ENCODE results near the gene MAPK8. TPM values are rescaled to one million over a fixed set of nuclear protein-coding genes. Genes with fewer than 3 reads are reported as not detected.

The MAPK8 gene
- polyA plus RNA-seq, 3 donors, result 18.4 to 21.1 (median 18.5) TPM

DNA sequence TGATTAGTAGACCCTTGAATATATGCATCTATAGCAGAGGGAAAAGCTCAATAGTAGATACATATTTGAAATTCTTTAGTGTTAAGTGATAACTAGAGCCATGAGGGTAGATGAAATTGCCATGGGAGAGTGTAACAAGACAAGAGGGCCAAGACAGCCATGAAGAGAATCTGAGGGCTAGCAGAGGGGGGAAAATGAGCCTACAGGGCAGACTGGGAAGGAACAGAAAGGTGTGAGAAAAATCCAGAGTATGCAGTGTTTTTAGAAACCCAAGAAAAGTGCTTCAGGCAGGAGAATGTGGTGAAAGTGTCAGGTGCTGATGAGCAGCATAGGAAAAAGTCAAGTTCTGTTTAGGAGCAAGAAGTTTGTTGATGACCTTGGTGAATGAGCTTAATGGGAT, 63.0 kb downstream of the MAPK8 start:
- H3K9me3 ChIP-seq (replicated peaks in 1 of 2; ENCODE audit: control insufficient read depth in 1 of 2, insufficient read depth in 1 of 2, low read length in 2 of 2), result no peaks in the 10 kb centered on the region
- no peak overlapping the region for H3K4me3 Mint-ChIP-seq
- TF ChIP-seq, protein P1, sequence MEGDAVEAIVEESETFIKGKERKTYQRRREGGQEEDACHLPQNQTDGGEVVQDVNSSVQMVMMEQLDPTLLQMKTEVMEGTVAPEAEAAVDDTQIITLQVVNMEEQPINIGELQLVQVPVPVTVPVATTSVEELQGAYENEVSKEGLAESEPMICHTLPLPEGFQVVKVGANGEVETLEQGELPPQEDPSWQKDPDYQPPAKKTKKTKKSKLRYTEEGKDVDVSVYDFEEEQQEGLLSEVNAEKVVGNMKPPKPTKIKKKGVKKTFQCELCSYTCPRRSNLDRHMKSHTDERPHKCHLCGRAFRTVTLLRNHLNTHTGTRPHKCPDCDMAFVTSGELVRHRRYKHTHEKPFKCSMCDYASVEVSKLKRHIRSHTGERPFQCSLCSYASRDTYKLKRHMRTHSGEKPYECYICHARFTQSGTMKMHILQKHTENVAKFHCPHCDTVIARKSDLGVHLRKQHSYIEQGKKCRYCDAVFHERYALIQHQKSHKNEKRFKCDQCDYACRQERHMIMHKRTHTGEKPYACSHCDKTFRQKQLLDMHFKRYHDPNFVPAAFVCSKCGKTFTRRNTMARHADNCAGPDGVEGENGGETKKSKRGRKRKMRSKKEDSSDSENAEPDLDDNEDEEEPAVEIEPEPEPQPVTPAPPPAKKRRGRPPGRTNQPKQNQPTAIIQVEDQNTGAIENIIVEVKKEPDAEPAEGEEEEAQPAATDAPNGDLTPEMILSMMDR (IDR thresholded peaks at IDR 0.05), result no peak
- no peak overlapping the region for H3K4me2 ChIP-seq (replicated peaks; ENCODE audit: extremely low read depth, low read length, poor library complexity, severe bottlenecking)
- H3K36me3 Mint-ChIP-seq, result peaks cover 4 to 10% of the 10 kb centered on the region in 2 donors
- H3K27me3 ChIP-seq (ENCODE audit: control insufficient read depth in 2 of 2, insufficient read depth in 2 of 2, low read length in 2 of 2), result no peaks in the 10 kb centered on the region
- peaks cover 24% of the 10 kb centered on the region for H4K20me1 ChIP-seq (ENCODE audit: insufficient read depth, low read length)
- H3K79me2 ChIP-seq (ENCODE audit: insufficient read depth, low read length), result no peaks in the 10 kb centered on the region
- no peak overlapping the region for H2AFZ ChIP-seq (ENCODE audit: insufficient read depth, low read depth, low read length, poor library complexity, severe bottlenecking)
- intact Hi-C loops (cut with micrococcal nuclease), result loop anchor here (5.0 to 10.0 kb wide), 3 partner anchors 145 to 285 kb away; no protein-coding TSS in a partner anchor
- H3K27ac ChIP-seq (ENCODE audit: low read depth in 1 of 2, low read length in 2 of 2), result no peak overlapping the region
- H3K27me3 Mint-ChIP-seq (ENCODE audit: low read depth in 3 of 3), result no peaks in the 10 kb centered on the region
- H3K9me3 Mint-ChIP-seq, result peaks cover 1 to 11% (median 4%) of the 10 kb centered on the region in 7 donors
- H3K4me3 ChIP-seq (replicated peaks in 1 of 3; ENCODE audit: low read depth in 2 of 3, low read length in 3 of 3), result no peak overlapping the region
- no peak for DNase-seq
- H3K4me1 ChIP-seq (ENCODE audit: control insufficient read depth in 1 of 2, insufficient read depth in 2 of 2, low read length in 2 of 2), result no peaks in the 10 kb centered on the region
- H3K36me3 ChIP-seq (replicated peaks in 1 of 2; ENCODE audit: control insufficient read depth in 1 of 2, insufficient read depth in 2 of 2, low read length in 2 of 2), result no peaks in the 10 kb centered on the region
- peaks cover 5% of the 10 kb centered on the region for H3K4me1 Mint-ChIP-seq
- no peak overlapping the region for H3K27ac Mint-ChIP-seq
- no peak overlapping the region for H3K9ac ChIP-seq (ENCODE audit: insufficient read depth, low read length, poor library complexity, severe bottlenecking)

DNA sequence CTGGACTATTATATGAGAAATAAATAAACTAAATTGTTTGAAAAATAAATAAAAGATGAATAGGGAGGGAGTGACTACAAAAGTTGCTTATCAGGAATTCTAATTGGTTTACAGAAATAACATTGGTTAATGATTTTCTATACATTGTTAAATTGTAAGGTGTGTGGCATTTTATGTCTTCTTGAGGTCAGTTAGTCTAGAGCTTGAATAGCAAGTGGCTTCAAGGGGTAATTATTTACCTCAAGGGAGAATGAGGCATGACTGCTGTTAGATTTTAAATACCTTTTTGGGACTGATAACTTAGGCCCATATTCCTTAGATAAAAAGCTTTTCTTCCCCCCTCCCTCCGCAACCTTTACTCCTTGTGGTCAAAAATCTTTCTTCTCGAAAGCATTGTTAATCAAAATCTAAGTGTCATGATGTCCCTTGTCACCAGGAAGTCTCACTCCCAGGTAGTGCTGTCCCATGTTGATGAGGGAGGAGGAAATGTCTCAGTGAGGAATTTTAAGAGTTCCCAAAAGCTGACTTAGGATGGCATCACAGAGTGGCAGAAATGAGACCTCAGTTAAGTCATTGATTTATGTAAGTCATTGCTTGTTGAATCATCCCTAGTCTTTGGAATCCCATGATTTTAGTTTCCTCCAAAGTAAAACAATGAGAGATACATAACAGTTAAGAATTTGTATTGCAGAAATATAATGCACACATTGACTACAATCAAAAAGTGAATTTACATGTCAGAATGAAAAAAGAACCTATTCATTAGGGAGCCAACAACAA, 71.5 kb downstream of the MAPK8 start:
- TF ChIP-seq, protein P1 (IDR thresholded peaks at IDR 0.05), result no peak
- Histone ChIP-seq H3K4me3 (replicated peaks in 1 of 3; ENCODE audit: low read depth in 2 of 3, low read length in 3 of 3) (no peak overlapping the region), H2AFZ (ENCODE audit: insufficient read depth, low read depth, low read length, poor library complexity, severe bottlenecking) (no peak overlapping the region), H3K9me3 (replicated peaks in 1 of 2; ENCODE audit: control insufficient read depth in 1 of 2, insufficient read depth in 1 of 2, low read length in 2 of 2) (peaks cover 4 to 9% of the 10 kb centered on the region in 2 donors), H4K20me1 (ENCODE audit: insufficient read depth, low read length) (peaks cover 4% of the 10 kb centered on the region), H3K79me2 (ENCODE audit: insufficient read depth, low read length) (no peaks in the 10 kb centered on the region), H3K27me3 (ENCODE audit: control insufficient read depth in 2 of 2, insufficient read depth in 2 of 2, low read length in 2 of 2) (no peaks in the 10 kb centered on the region), H3K36me3 (replicated peaks in 1 of 2; ENCODE audit: control insufficient read depth in 1 of 2, insufficient read depth in 2 of 2, low read length in 2 of 2) (no peaks in the 10 kb centered on the region), H3K9ac (ENCODE audit: insufficient read depth, low read length, poor library complexity, severe bottlenecking) (no peak overlapping the region), H3K4me2 (replicated peaks; ENCODE audit: extremely low read depth, low read length, poor library complexity, severe bottlenecking) (no peak overlapping the region), H3K27ac (ENCODE audit: low read depth in 1 of 2, low read length in 2 of 2) (no peak overlapping the region), H3K4me1 (ENCODE audit: control insufficient read depth in 1 of 2, insufficient read depth in 2 of 2, low read length in 2 of 2) (no peaks in the 10 kb centered on the region)
- no peak for DNase-seq
- Mint-ChIP-seq H3K27me3 (ENCODE audit: low read depth in 3 of 3) (no peaks in the 10 kb centered on the region), H3K4me1 (no peaks in the 10 kb centered on the region), H3K9me3 (peaks cover 10 to 28% (median 16%) of the 10 kb centered on the region in 7 donors), H3K4me3 (no peak overlapping the region), H3K36me3 (no peaks in the 10 kb centered on the region), H3K27ac (no peak overlapping the region)
- WGBS (ENCODE audit: insufficient coverage), result no CpG with 5 or more reads among the region's 2 CpGs
- intact Hi-C loops (cut with micrococcal nuclease), result no loop called here
